Stomach (tissue), 4 donors: ENCODE measurements around the gene CHST1.

Experiments used
- POLR2AphosphoS5 ChIP-seq, 3 donors: sonication (generic); formaldehyde crosslinking; IDR thresholded peaks; one replicate each; pipeline ENCODE4 v1.6.1; 2016; ENCODE audit warnings: antibody characterized with exemption in 3 of 3
- TF ChIP-seq, protein P1 (sequence below), 7 experiments: fragments of 450-650 bp in 4 of 7; fragments of 200-600 bp in 3 of 7; sonication (generic) in 3 of 7; IDR thresholded peaks; one replicate each; pipeline ENCODE4 v1.5.1; 2016 to 2019; ENCODE audit warnings: antibody characterized with exemption in 7 of 7, control low read depth in 2 of 7, mild to moderate bottlenecking in 1 of 7

DNA sequence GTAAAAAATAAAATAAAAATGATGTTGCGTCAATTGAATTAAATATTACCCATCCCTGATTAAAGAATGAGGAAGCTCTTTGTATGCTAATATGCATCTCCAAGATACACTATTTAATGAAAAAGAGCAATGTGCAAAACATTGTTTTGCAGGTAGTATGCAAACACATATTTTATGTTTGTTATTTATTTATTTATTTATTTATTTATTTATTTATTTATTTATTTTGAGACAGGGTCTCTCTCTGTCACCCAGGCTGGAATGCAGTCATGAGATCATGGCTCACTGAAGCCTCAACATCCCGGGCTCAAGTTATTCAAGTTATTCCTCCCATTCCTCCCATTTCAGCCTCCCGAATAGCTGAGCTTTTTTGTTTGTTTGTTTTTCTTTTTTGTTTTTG, 7.2 kb upstream of the CHST1 start:
- no peak for TF ChIP-seq POLR2AphosphoS5 (IDR thresholded peaks at IDR 0.05)
- TF ChIP-seq, protein P1, sequence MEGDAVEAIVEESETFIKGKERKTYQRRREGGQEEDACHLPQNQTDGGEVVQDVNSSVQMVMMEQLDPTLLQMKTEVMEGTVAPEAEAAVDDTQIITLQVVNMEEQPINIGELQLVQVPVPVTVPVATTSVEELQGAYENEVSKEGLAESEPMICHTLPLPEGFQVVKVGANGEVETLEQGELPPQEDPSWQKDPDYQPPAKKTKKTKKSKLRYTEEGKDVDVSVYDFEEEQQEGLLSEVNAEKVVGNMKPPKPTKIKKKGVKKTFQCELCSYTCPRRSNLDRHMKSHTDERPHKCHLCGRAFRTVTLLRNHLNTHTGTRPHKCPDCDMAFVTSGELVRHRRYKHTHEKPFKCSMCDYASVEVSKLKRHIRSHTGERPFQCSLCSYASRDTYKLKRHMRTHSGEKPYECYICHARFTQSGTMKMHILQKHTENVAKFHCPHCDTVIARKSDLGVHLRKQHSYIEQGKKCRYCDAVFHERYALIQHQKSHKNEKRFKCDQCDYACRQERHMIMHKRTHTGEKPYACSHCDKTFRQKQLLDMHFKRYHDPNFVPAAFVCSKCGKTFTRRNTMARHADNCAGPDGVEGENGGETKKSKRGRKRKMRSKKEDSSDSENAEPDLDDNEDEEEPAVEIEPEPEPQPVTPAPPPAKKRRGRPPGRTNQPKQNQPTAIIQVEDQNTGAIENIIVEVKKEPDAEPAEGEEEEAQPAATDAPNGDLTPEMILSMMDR (IDR thresholded peaks at IDR 0.05) = no peak
